ENCODE data around the gene BRSK2.

BRSK2 gene

DNA sequence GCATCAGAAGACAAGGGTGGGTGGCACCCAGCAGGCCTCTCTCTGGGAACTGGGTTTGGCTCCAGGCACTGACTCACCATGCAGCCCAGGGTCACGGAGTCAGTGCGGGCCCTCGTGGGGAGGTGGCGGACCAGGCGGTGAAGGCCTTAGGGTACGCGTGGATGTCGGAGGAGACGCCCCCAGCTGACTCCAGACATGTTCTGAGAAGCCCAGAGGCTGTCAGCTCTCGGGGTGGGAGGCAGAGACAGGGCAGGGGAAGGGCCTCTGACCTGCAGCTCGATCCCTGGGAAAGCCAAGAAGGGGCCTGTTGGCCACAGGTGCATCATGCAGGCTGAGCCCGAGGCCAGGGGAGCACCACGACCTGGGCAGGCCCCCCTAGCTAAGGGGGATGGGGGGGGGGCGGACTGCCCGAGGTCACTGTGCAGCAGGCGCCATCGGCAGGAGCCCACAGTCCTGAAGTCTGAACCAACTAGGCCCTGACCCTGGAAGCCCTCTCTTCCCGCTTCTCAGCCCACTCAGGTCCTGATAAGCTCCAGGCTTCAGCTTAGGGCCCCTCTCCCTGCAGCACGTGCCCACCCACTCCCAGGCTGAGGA lies 78.8 kb downstream of the BRSK2 start:
- DNase-seq (ENCODE audit: low read depth in 2 of 2): no peak

DNA sequence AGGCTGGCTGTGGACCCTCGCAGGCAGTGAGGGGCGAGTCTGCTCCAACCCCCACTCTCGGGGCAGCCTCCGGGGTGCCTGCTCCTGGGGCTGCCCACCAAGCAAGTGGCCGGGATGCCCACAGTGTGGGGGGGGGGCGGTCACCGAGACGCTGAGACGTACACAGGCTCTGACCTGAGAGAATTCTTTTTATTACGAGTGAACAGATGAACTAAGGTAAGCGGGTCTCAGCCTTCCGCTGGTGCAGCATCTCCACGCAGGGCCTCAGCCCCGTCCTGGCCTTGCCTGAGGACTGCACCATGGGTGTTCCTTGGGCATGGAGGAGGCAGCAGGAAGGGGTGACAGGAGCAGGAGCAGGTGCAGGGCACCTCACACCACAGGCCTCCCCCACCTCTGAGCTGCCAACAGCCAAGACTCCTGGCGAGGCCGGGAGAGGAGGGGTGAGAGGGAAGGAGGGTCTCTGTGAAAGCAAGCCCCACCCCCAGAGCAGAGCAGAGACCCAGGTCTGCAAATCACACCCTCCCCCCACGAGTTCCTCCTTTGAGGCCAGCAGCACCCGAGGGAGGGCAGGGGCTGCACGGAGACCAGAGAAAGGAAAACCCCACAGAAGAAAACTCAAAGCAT lies 79.7 kb downstream of the BRSK2 start:
- no peak for DNase-seq (ENCODE audit: low read depth in 2 of 2)

DNA sequence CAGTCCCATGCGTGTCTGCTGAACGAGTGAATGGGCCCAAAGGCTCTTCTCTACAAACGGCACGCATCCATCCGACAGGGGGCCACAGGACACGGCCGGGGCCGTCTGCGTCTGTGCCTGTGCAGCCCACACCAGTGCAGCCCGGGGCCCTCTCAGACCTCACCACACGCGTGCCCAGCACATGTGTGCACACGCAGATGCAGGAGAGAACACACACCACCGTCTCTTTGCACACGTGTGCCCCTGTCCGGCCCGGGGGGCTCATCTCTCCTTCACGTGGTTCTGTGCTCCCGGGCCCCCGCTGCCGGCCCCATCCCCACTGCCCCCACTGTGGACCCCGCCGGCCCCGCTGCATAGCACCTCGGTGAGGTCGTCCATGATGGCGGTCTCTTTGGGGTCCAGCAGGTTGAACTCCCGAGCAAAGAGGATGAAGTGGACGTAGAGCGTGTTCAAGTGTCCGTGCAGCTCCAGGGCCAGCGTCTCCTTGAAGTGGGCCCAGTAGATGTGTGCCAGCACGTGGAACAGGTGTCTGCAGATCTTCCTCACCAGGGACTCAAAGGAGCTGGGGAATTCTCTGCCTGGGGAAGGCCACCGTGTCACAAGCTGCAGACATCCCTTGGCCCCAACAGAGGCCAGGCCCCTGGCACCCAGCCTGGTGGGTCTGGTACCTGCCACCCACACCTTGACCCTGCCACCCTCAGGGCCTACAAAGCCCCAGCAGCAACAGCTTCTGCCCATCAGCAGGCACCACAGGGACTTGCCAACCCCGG lies 80.4 kb downstream of the BRSK2 start:
- no peak for DNase-seq (ENCODE audit: low read depth in 2 of 2)

DNA sequence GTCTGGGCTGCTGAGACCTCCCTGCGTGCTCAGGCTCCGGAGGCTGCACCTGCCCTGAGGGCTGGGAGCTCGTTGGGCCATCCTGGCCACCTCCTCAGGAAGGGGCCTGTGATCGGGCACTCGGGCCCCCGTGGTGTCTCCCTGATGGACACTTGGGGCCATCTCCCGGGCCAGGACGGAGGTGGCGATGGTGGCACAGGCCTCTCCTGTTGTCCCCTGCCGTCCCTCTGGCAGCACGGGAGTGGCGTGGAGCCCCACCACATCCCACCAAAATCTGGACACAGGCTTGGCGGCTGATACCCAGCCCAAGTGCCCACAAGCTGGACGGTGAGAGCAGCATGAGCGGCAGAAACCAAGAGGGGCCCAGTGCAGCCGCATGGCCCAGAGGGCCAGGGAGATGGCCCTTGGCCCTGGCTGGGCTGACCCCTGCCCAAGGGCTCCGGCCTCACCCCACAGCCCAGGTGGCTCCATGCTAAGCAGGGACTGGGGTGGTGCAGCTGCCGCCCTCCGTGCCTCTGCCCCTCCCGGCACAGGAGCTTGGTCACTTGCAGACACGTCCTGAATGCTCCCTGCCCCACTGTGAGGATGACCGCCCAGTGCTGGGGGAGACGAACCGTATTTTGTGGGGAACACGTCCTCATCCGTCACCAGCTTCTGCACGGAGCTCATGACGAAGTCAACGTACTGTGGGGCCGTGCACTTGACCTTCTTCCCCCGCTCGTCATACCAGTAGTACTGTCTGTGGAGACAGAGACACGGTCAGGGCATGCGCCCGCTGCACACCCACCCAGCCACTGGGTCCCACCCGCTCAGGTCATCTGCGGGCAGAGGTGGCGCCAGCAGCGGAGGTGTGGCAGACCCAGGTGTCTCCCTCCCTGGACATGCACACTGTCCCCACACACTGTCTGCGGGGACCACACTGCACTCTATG lies 81.2 kb downstream of the BRSK2 start:
- no peak for DNase-seq (ENCODE audit: low read depth in 2 of 2)

GRCh38 chr11:1471736-1472135 lies 82.0 kb downstream of the BRSK2 start:
- DNase-seq (ENCODE audit: low read depth in 2 of 2): no peak

GRCh38 chr11:1472180-1473005 lies 82.7 kb downstream of the BRSK2 start:
- DNase-seq (ENCODE audit: low read depth in 2 of 2): no peak

GRCh38 chr11:1473011-1473628 lies 83.4 kb downstream of the BRSK2 start:
- DNase-seq (ENCODE audit: low read depth in 2 of 2): no peak

DNA sequence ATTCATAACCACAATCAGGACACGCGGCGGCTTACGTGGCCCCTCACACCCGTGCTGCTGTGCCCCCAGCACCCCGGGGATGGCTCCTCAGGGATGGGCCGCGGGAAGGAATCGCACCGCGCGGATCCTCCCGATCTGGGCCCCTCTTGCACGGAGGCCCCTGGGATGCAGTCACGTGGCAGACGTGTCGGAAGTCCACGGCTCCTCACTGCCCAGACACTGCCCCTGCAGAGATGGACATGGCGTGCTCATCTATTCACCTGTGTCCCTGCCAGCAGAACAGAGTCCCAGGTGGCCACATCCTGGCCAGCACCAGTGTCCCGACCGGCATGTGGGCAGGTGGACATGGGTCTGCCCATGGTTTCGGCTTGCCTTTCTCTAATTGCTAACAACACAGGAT lies 84.1 kb downstream of the BRSK2 start:
- DNase-seq (ENCODE audit: low read depth in 2 of 2): no peak

DNA sequence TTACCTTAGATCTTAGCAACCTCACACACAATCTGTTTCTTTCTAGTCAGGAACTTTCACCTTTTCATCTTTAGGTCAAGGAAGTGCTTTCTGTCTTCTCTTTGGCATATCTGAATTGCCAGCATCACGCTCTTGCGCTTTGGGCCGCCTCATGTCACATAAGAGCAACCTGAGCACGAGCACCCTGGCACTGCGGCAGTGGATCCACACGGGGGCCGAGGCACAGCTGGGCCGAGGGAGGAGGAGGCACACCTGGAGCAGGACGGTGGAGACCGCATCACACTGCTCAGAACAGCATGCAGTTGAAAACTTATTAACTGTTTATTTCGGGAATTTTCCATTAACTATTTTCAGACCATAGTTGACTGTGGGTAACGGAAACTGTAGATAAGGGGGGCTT lies 86.1 kb downstream of the BRSK2 start:
- DNase-seq (ENCODE audit: low read depth in 2 of 2): no peak

DNA sequence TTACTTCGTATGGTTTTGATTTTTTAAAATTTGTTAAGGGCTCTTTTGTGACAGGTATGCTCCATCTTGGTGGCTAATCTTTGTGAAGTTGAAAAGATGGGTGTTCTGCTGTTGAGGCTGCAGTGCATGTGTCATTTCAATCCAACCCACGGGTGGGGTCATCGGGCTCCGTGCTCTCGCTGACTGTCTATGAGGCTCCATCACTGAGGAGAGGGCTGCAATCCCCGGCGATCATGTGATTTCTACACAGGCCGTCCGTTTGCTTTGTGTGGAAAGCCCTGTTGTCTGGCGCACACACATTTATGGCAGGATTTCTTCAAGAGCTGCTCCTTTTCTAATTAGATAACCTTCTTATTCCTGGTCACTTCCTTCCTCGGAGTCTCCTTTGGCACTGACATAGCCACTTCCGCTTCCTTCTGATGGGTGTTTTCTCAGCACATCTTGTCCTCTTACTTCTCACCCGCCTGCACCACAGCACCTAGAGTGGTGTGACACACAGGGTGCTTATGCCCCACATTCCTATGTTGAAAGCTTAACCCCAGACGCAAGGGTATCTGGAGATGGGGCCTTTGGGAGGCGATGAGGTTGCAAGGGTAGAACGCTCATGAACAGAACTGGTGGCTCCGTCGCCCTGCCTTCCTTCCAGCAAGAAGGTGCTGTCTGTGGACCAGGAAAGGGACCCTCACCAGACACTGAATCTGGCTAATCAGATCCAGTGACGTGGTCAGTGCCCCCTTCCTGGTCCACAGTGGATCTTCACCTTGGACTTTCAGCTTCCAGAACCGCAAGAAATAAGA lies 87.4 kb downstream of the BRSK2 start:
- DNase-seq (ENCODE audit: low read depth in 2 of 2): no peak

DNA sequence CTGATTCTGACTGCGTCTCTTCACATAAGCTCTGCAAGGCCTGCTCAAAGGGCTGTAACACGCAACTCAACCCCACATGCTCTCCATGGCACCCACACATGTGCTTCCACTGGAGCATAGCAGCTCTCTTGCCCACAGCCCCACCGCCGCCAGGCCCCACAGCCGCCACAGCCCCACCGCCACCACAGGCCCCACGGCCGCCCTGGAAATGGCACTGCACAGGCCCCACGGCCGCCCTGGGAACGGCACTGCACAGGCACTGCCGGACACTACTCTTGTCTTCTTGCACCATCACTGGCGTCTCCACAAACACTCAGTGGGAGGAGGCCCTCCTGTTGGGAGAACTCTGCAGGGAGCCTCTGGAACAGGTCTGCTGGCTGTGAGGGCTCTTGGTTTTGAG lies 88.3 kb downstream of the BRSK2 start:
- DNase-seq (ENCODE audit: low read depth in 2 of 2): no peak

GRCh38 chr11:1478544-1478943 lies 88.8 kb downstream of the BRSK2 start:
- no peak for DNase-seq (ENCODE audit: low read depth in 2 of 2)

DNA sequence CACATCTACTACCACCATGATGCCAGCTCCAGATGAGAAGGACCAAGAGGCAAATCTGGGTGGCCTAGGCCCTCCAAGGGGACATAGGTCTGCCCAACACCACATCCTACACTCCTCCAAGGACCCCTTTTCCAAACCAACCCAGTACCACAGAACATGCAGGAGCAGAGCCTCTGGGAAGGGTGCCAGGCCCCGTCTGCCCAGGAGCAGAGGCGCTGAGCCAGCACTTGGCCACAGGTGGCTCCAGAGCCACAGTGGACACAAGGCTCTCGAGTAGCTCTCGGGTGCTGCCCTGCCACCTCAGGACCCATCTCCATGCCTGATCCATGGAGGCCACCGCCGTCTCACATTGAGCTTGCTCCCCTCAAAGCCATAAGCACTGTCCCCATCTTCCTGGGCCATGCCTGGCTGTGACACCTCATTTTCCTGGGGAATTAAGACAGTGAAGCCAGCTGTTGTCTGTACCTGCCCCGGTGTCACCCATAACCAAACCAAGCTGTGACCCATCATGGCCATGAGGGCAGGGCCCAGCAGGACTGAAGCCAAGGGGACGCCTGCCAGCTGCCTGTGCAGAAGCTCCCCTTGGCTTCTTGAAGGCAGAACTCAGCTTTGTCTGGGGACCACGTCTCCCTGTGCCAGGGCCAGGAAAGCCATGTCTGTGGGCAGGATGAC lies 89.4 kb downstream of the BRSK2 start:
- no peak for DNase-seq (ENCODE audit: low read depth in 2 of 2)

DNA sequence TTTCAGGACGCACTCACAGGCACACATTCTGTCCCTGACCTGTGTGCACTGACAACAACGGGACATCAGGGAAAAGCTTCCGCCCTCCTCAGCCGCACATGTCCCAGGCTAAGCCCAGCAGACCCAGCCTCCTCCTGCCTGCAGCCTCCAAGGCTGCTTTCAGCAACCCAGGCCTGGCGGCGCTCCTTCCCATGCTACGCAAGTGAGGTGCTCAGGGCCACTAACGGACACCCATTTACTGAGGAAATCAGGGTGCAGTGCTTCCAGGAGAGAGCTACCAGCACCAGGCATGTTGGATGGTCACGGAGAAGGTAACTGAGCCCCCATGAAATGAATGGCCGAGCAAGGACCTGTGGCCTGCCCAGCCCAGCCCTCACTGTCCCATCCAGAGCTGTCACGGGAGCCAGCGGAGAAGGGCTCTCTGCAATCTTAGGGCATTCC lies 90.0 kb downstream of the BRSK2 start:
- no peak for DNase-seq (ENCODE audit: low read depth in 2 of 2)

- DNase-seq (ENCODE audit: low read depth in 2 of 2): no peak
Observed at GRCh38 chr11:1480191-1480554, 90.4 kb downstream of the BRSK2 start.

- no peak for DNase-seq (ENCODE audit: low read depth in 2 of 2)
Observed at GRCh38 chr11:1480555-1481482, 91.1 kb downstream of the BRSK2 start.

DNA sequence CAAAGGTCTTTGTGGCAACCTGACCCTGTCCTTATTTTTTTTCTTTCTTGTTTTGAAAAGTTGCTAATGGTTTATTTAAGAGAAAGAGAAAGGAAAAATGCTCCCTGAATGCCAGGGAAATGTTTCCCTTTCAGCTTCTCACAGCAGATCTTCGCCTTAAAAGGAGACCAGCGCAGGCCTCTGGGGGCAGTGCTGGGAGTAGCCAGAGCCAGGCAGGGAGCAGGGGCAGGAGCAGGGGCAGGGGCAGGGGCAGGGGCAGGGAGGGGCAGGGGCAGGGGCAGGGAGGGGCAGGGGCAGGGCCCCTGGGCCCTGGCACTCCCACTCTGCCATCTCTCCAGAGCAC lies 91.7 kb downstream of the BRSK2 start:
- no peak for DNase-seq (ENCODE audit: low read depth in 2 of 2)

DNA sequence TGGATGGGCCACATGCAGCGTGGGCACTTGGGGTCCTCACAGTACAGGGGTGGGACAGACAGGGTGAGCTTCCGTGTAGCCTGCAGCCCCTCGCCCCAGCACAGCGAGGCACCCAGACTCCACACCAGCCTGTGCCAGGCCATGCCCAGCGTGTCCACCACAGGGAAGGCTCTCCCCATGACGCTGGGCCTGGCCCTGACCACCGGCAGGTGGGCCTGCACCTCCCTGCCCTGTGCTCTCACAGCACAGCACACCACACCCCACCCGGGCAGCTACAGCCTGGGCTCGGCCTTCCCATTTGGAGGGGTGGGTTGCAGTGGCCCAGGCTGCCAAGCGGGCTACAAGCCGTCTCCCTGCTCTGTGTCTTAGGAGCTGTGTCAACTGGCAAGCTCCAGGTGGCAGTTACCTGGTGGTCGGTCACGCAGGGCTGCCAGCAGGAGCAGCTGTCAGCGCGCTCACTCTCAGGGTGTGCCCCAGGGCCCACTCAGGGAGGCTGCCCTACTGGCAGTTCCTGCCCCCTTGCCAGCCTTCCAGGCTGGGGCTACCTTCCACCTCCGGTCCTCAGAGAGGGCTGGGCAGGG lies 92.2 kb downstream of the BRSK2 start:
- DNase-seq (ENCODE audit: low read depth in 2 of 2): no peak
